H1 (cell line): ENCODE results near the gene PCDHGA7.
"Not testable (repeated sequence)": the region's sequence is repeated elsewhere in the genome, so short reads cannot be mapped to it uniquely, and the experiment has no call there.

Source experiments
- CBX5 ChIP-seq: fragments of 300-800, 300-1000 bp; sonication (generic); IDR thresholded peaks from 2 replicates; pipeline ENCODE4 v1.7.1; 2016; ENCODE audit warnings: antibody characterized with exemption, low read length, low read depth
- EZH2 ChIP-seq: fragments of 200-600 bp; sonication (generic); IDR thresholded peaks from 2 replicates; pipeline ENCODE4 v1.7.1; 2012; ENCODE audit warnings: low read depth, mild to moderate bottlenecking, moderate library complexity, low read length, inconsistent platforms; ENCODE audit not compliant: severe bottlenecking
- GTF2F1 ChIP-seq: IDR thresholded peaks from 2 replicates; pipeline ENCODE4 v1.6.1; 2012; ENCODE audit warnings: low read depth, low read length, improper control_type of control experiment, borderline replicate concordance
- POLR2A ChIP-seq, 2 experiments: IDR thresholded peaks; 1 replicate in 1 of 2; 2 replicates in 1 of 2; pipeline ENCODE4 v1.6.1; 2011; ENCODE audit warnings: low read depth in 2 of 2, low read length in 2 of 2, mild to moderate bottlenecking in 2 of 2; ENCODE audit errors: control extremely low read depth in 1 of 2
- SAP30 ChIP-seq: fragments of 300-600 bp; sonication (generic); IDR thresholded peaks from 2 replicates; pipeline ENCODE4 v1.7.1; 2012; ENCODE audit warnings: low read length, moderate library complexity, mild to moderate bottlenecking, inconsistent platforms; ENCODE audit not compliant: insufficient read depth, insufficient replicate concordance
- USF2 ChIP-seq: IDR thresholded peaks from 2 replicates; pipeline ENCODE4 v1.6.1; 2011; ENCODE audit warnings: low read length, improper control_type of control experiment

- not testable (repeated sequence) for TF ChIP-seq EZH2; POLR2A (IDR thresholded peaks at IDR 0.05; ENCODE audit: control extremely low read depth in 1 of 2, low read depth in 2 of 2, low read length in 2 of 2); CBX5; USF2; GTF2F1; SAP30
Observed at GRCh38 chr5:141340781-141341354, 41.7 kb upstream of the PCDHGA7 start.
